ENCODE data around the gene FHAD1.
"Not testable (repeated sequence)": the region's sequence is repeated elsewhere in the genome, so short reads cannot be mapped to it uniquely, and the experiment has no call there.

FHAD1 gene

GRCh38 chr1:15386164-15386749, 139.2 kb downstream of the FHAD1 start:
- Histone ChIP-seq H3K27me3 (replicated peaks) (no peaks in the 10 kb centered on the region), H3K4me3 (ENCODE audit: low read depth, low read length) (peak overlapping the region; percentile 1), H3K36me3 (replicated peaks) (no peaks in the 10 kb centered on the region), H3K27ac (no peak overlapping the region)
- in situ Hi-C loops (cut with HindIII; ENCODE audit: low pct_ligation_motif_present, low sequenced_read_pairs) = no loop called here
- DNase-seq = no peak
- TF ChIP-seq, protein P1, sequence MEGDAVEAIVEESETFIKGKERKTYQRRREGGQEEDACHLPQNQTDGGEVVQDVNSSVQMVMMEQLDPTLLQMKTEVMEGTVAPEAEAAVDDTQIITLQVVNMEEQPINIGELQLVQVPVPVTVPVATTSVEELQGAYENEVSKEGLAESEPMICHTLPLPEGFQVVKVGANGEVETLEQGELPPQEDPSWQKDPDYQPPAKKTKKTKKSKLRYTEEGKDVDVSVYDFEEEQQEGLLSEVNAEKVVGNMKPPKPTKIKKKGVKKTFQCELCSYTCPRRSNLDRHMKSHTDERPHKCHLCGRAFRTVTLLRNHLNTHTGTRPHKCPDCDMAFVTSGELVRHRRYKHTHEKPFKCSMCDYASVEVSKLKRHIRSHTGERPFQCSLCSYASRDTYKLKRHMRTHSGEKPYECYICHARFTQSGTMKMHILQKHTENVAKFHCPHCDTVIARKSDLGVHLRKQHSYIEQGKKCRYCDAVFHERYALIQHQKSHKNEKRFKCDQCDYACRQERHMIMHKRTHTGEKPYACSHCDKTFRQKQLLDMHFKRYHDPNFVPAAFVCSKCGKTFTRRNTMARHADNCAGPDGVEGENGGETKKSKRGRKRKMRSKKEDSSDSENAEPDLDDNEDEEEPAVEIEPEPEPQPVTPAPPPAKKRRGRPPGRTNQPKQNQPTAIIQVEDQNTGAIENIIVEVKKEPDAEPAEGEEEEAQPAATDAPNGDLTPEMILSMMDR (IDR thresholded peaks at IDR 0.05; ENCODE audit: low read depth, low read length, missing control alignments) = no peak

DNA sequence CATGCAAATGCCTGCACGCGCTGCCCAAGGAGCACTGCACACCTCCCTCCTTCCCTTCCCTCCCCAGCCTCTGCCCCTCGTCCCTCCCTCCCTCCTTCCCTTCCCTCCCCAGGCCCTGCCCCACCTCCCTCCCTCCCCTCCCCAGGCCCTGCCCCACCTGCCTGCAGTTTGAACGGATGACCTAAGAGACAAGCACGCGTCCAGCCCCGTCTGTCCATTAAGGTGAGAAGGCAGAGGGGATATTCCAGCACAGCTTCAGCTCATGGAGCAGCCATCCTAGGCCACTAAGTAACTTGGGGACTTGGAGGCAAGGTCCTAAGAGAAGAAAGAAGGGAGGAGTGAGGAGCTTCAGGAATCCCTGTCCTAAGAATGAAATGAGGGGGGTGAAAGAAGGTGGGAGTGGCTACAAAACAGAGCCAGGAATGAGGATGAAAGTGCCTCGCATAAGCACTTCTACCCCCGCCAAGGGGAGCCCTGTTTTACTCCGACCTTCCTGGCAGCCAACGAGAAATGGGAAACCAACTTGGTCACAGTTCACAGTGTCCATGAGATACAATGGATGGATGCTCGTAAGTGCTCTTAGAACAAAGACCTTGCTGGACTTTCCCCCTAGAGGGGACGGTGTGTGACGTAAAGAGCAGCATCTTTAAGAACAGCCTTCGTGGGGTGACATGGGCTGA, 141.3 kb downstream of the FHAD1 start:
- TF ChIP-seq, protein P1 (IDR thresholded peaks at IDR 0.05; ENCODE audit: low read depth, low read length, missing control alignments) = no peak
- in situ Hi-C loops (cut with HindIII; ENCODE audit: low pct_ligation_motif_present, low sequenced_read_pairs) = no loop called here
- H3K36me3 ChIP-seq (replicated peaks) = no peaks in the 10 kb centered on the region
- no peak overlapping the region for H3K4me3 ChIP-seq (ENCODE audit: low read depth, low read length)
- H3K27ac ChIP-seq = no peak overlapping the region
- no peak for DNase-seq
- no peaks in the 10 kb centered on the region for H3K27me3 ChIP-seq (replicated peaks)

DNA sequence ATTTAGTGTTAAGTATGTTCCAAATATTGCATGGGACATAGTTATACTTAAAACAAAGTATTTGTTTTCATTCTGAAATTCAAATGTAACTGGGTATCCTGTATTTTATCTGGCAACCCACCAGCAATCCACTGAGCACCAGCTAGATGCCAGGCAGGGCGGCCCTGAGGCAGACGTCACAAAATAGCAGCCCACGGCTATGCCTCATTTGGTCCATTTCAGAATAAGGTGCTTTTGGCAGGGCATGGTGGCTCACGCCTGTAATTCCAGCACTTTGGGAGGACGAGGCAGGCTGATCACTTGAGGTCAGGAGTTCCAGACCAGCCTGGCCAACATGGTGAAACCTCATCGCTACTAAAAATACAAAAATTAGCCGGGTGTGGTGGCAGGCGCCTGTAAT, 142.8 kb downstream of the FHAD1 start:
- H3K27ac ChIP-seq; DNase-seq; in situ Hi-C loops (cut with HindIII; ENCODE audit: low pct_ligation_motif_present, low sequenced_read_pairs); H3K4me3 ChIP-seq (ENCODE audit: low read depth, low read length); H3K27me3 ChIP-seq (replicated peaks); H3K36me3 ChIP-seq (replicated peaks): not testable (repeated sequence)

DNA sequence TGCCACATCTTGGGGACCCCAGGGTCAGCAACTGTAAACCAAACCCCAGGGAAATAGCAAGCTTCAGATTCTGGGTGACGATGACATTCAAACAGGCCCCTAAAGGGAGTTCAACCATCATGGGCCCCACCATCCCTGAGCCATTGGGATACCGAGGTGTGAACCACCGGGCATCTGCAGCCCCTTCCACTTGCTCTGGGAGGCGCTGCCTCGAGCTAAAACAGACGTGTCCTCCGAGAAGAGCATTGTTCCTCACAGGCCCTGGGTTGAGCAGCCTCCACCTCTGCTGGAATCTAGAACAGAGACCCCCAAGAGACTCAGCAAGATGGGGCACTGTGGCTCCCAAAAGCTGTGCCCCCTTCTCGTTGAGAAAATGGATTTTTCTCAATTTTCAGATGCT, 143.6 kb downstream of the FHAD1 start:
- DNase-seq = no peak
- TF ChIP-seq, protein P1 (IDR thresholded peaks at IDR 0.05; ENCODE audit: low read depth, low read length, missing control alignments) = no peak
- Histone ChIP-seq H3K4me3 (ENCODE audit: low read depth, low read length) (no peak overlapping the region), H3K27me3 (replicated peaks) (no peaks in the 10 kb centered on the region), H3K36me3 (replicated peaks) (no peaks in the 10 kb centered on the region), H3K27ac (no peak overlapping the region)
- in situ Hi-C loops (cut with HindIII; ENCODE audit: low pct_ligation_motif_present, low sequenced_read_pairs) = no loop called here

- in situ Hi-C loops (cut with HindIII; ENCODE audit: low pct_ligation_motif_present, low sequenced_read_pairs) = no loop called here
- Histone ChIP-seq H3K36me3 (replicated peaks) (no peaks in the 10 kb centered on the region), H3K27ac (no peak overlapping the region), H3K4me3 (ENCODE audit: low read depth, low read length) (no peak overlapping the region), H3K27me3 (replicated peaks) (no peaks in the 10 kb centered on the region)
- DNase-seq = no peak
- TF ChIP-seq, protein P1 (IDR thresholded peaks at IDR 0.05; ENCODE audit: low read depth, low read length, missing control alignments) = no peak
Measured at GRCh38 chr1:15391366-15391765, 144.3 kb downstream of the FHAD1 start.

- no peaks in the 10 kb centered on the region for H3K27me3 ChIP-seq (replicated peaks)
- DNase-seq = no peak
- no peaks in the 10 kb centered on the region for H3K36me3 ChIP-seq (replicated peaks)
- no peak overlapping the region for H3K27ac ChIP-seq
- in situ Hi-C loops (cut with HindIII; ENCODE audit: low pct_ligation_motif_present, low sequenced_read_pairs) = no loop called here
- TF ChIP-seq, protein P1 (IDR thresholded peaks at IDR 0.05; ENCODE audit: low read depth, low read length, missing control alignments) = no peak
- H3K4me3 ChIP-seq (ENCODE audit: low read depth, low read length) = no peak overlapping the region
Measured at GRCh38 chr1:15393475-15394257, 146.6 kb downstream of the FHAD1 start.
